GM23338 (cell line): Measurements from ENCODE around the gene HLA-G. TPM values are rescaled to one million over a fixed set of nuclear protein-coding genes. Genes with fewer than 3 reads are reported as not detected.
A peak's percentile ranks its signal among the peaks of the same experiment; 100 is the strongest.

Experiments used
- ATAC-seq: fragments of 200-7000 bp; cut with Tn5 transposase; 3 replicates; pipeline ENCODE4 v1.9.1; 2020
- DNase-seq: peaks from one replicate; pipeline ENCODE4 v3.0.0-alpha.2; 2015; ENCODE audit warnings: low spot score
- H2AFZ ChIP-seq: fragments of 200-600 bp; sonication (generic); 2 replicates; pipeline ENCODE4 v1.8.0; 2016; ENCODE audit warnings: antibody characterized with exemption, mild to moderate bottlenecking, moderate library complexity
- H3F3A ChIP-seq: fragments of 200-600 bp; sonication (generic); replicated peaks from 2 replicates; pipeline ENCODE4 v1.8.0; 2017; ENCODE audit warnings: antibody characterized with exemption, mixed run types, low read depth
- H3K27ac ChIP-seq: fragments of 200-600 bp; sonication (generic); 2 replicates; pipeline ENCODE4 v1.6.1; 2016; ENCODE audit warnings: low read depth
- H3K27me3 ChIP-seq: fragments of 200-600 bp; sonication (generic); 2 replicates; pipeline ENCODE4 v1.8.0; 2016; ENCODE audit warnings: mild to moderate bottlenecking, mixed run types, moderate library complexity; ENCODE audit not compliant: insufficient read depth
- H3K36me3 ChIP-seq: fragments of 200-600 bp; sonication (generic); 2 replicates; pipeline ENCODE4 v1.8.0; 2016; ENCODE audit warnings: mild to moderate bottlenecking; ENCODE audit not compliant: insufficient read depth
- H3K4me1 ChIP-seq: fragments of 200-600 bp; sonication (generic); 2 replicates; pipeline ENCODE4 v1.8.0; 2016; ENCODE audit warnings: mild to moderate bottlenecking, moderate library complexity; ENCODE audit not compliant: insufficient read depth
- H3K4me2 ChIP-seq: fragments of 200-600 bp; sonication (generic); 2 replicates; pipeline ENCODE4 v1.7.1; 2017; ENCODE audit warnings: mixed run types
- H3K4me3 ChIP-seq: fragments of 200-600 bp; sonication (generic); 2 replicates; pipeline ENCODE4 v1.6.1; 2016; ENCODE audit warnings: mixed run types
- H3K79me2 ChIP-seq: fragments of 200-600 bp; sonication (generic); replicated peaks from 2 replicates; pipeline ENCODE4 v1.8.0; 2017; ENCODE audit warnings: mild to moderate bottlenecking; ENCODE audit not compliant: insufficient read depth
- H3K9me2 ChIP-seq: fragments of 200-600 bp; sonication (generic); 2 replicates; pipeline ENCODE4 v1.8.0; 2017; ENCODE audit not compliant: insufficient read depth
- H4K20me1 ChIP-seq: fragments of 200-600 bp; sonication (generic); replicated peaks from 2 replicates; pipeline ENCODE4 v1.8.0; 2017; ENCODE audit warnings: mild to moderate bottlenecking; ENCODE audit not compliant: insufficient read depth
- H3K27ac Mint-ChIP-seq: 2 replicates; pipeline ENCODE4 v1.8.0; 2020; ENCODE audit warnings: inconsistent platforms, mild to moderate bottlenecking, moderate library complexity, mixed read lengths
- H3K27me3 Mint-ChIP-seq: 3 replicates; pipeline ENCODE4 v1.8.0; 2022; ENCODE audit warnings: low read depth, mild to moderate bottlenecking, moderate library complexity, mixed read lengths, inconsistent platforms; ENCODE audit not compliant: insufficient read depth, poor library complexity
- H3K36me3 Mint-ChIP-seq: 3 replicates; pipeline ENCODE4 v1.8.0; 2021; ENCODE audit warnings: low read depth, mild to moderate bottlenecking, inconsistent platforms, moderate library complexity, mixed read lengths
- H3K4me1 Mint-ChIP-seq: 3 replicates; pipeline ENCODE4 v1.8.0; 2020; ENCODE audit warnings: mild to moderate bottlenecking, inconsistent platforms, mixed read lengths
- H3K4me3 Mint-ChIP-seq: 3 replicates; pipeline ENCODE4 v1.8.0; 2021; ENCODE audit warnings: moderate library complexity, mild to moderate bottlenecking, inconsistent platforms, mixed read lengths
- H3K9me3 Mint-ChIP-seq: 3 replicates; pipeline ENCODE4 v1.8.0; 2020; ENCODE audit warnings: moderate library complexity, mild to moderate bottlenecking, inconsistent platforms, mixed read lengths
- CTCF ChIP-seq, 2 experiments: fragments of 200-600 bp in 1 of 2; sonication (generic) in 1 of 2; conservative IDR thresholded peaks; 2 replicates each; pipeline versions ENCODE4 v1.5.1 to v1.6.1; 2016 to 2017; ENCODE audit warnings: antibody characterized with exemption in 2 of 2, low read depth in 2 of 2, mild to moderate bottlenecking in 2 of 2, moderate library complexity in 1 of 2
- ETS1 ChIP-seq: IDR thresholded peaks from 2 replicates; pipeline ENCODE4 v1.6.1; 2016; ENCODE audit warnings: antibody characterized with exemption
- EZH2 ChIP-seq: fragments of 200-600 bp; sonication (generic); IDR thresholded peaks from one replicate; pipeline ENCODE4 v1.8.0; 2017; ENCODE audit warnings: antibody characterized with exemption, mild to moderate bottlenecking, low read depth; ENCODE audit not compliant: unreplicated experiment
- EZH2phosphoT487 ChIP-seq: fragments of 200-600 bp; sonication (generic); IDR thresholded peaks from one replicate; pipeline ENCODE4 v1.8.1; 2018; ENCODE audit warnings: antibody characterized with exemption; ENCODE audit not compliant: unreplicated experiment
- NANOG ChIP-seq: IDR thresholded peaks from 2 replicates; pipeline ENCODE4 v1.6.1; 2016; ENCODE audit warnings: antibody characterized with exemption, borderline replicate concordance
- REST ChIP-seq: IDR thresholded peaks from one replicate; pipeline ENCODE4 v1.6.1; 2018; ENCODE audit warnings: antibody characterized with exemption; ENCODE audit not compliant: unreplicated experiment
- ZNF331 ChIP-seq: fragments of 250-450 bp; sonication (Bioruptor Pico); IDR thresholded peaks from 2 replicates; pipeline ENCODE4 v1.5.0; 2020; ENCODE audit warnings: low read depth, mild to moderate bottlenecking, moderate library complexity
- polyA plus RNA-seq: library from polyadenylated mRNA; unstranded; fragments of >200 nt; fragmentation: Nextera tagmentation; extraction: Ambion mirVana; gene quantifications from 2 replicates; pipeline ENCODE4 v1.2.1, GENCODE V29; 2016
- total RNA-seq: library from RNA; depleted of rRNA; stranded (reverse); fragments of >200 nt; shearing (Covaris generic); gene quantifications from 2 replicates; pipeline ENCODE4 v1.2.3, GENCODE V29; 2014

The HLA-G gene
- total and polyA plus RNA-seq, 2 experiments from 2014 or later: 2.5 to 2.8 TPM

GRCh38 chr6:29831776-29832175 is 4.2 kb downstream of the HLA-G start:
- Histone ChIP-seq H3K27me3 (peaks cover 51% of the 10 kb centered on the region), H3K9me2 (no peaks in the 10 kb centered on the region; the same call in 1 of the 2 replicates), H3K79me2 (no peaks in the 10 kb centered on the region), H4K20me1 (no peaks in the 10 kb centered on the region), H3K27ac (no peak overlapping the region), H3K4me3 (no peak overlapping the region), H2AFZ (no peak overlapping the region), H3K4me2 (no peak overlapping the region), H3K4me1 (no peaks in the 10 kb centered on the region), H3F3A (no peaks in the 10 kb centered on the region), H3K36me3 (no peaks in the 10 kb centered on the region)
- H3K9me3 Mint-ChIP-seq: peaks cover 3% of the 10 kb centered on the region; the same call in 2 of the 3 replicates
- ATAC-seq (no peak), DNase-seq (no peak)
- no peaks in the 10 kb centered on the region; the same call in 2 of the 3 replicates for H3K4me1 Mint-ChIP-seq
- H3K27ac Mint-ChIP-seq: no peak overlapping the region
- peaks cover 2% of the 10 kb centered on the region; the same call in 1 of the 3 replicates for H3K36me3 Mint-ChIP-seq
- TF ChIP-seq ETS1 (no peak), REST (no peak), EZH2 (no peak), EZH2phosphoT487 (no peak), ZNF331 (CRISPR knock-in tag) (no peak)
- no peak overlapping the region for H3K4me3 Mint-ChIP-seq
- peaks cover 41% of the 10 kb centered on the region for H3K27me3 Mint-ChIP-seq

GRCh38 chr6:29834564-29835436 is 7.2 kb downstream of the HLA-G start:
- no peak overlapping the region for H3K4me2 ChIP-seq
- peak overlapping the region; percentile 43; the same call in 1 of the 2 replicates for H2AFZ ChIP-seq

More at GRCh38 chr6:29834564-29835436, 7.2 kb downstream of the HLA-G start:
- H3K9me3 Mint-ChIP-seq: no peaks in the 10 kb centered on the region; the same call in 2 of the 3 replicates
- H3K9me2 ChIP-seq: no peaks in the 10 kb centered on the region
- no peaks in the 10 kb centered on the region for H3K36me3 ChIP-seq
- no peaks in the 10 kb centered on the region for H3K79me2 ChIP-seq
- no peaks in the 10 kb centered on the region for H4K20me1 ChIP-seq
- H3K4me1 Mint-ChIP-seq: no peaks in the 10 kb centered on the region; the same call in 2 of the 3 replicates
- peak; percentile 83 for DNase-seq
- H3F3A ChIP-seq: no peaks in the 10 kb centered on the region
- peaks cover 21% of the 10 kb centered on the region for H3K27me3 ChIP-seq
- H3K27ac Mint-ChIP-seq: no peak overlapping the region
- TF ChIP-seq NANOG (no peak), CTCF (conservative IDR thresholded peaks at IDR 0.05; ENCODE audit: low read depth in 2 of 2) (peak; percentile 86 to 90)
- no peak overlapping the region for H3K27ac ChIP-seq
- H3K36me3 Mint-ChIP-seq: no peaks in the 10 kb centered on the region
- peaks cover 16% of the 10 kb centered on the region for H3K27me3 Mint-ChIP-seq
- H3K4me1 ChIP-seq: no peaks in the 10 kb centered on the region
- no peak overlapping the region for H3K4me3 ChIP-seq
- H3K4me3 Mint-ChIP-seq: no peak overlapping the region
- peak; percentile 96 for ATAC-seq
